Large intestine (tissue), 3 donors: ENCODE data around the gene PRKAG1. TPM values are rescaled to one million over a fixed set of nuclear protein-coding genes. Genes with fewer than 3 reads are reported as not detected.

Experiments
- DNase-seq, 2 donors: peaks; one replicate each; pipeline versions ENCODE4 v3.0.0 to v3.0.0-alpha.2; 2013
- H3K27ac ChIP-seq: one replicate; pipeline ENCODE4 v1.5.1; 2013; ENCODE audit warnings: low read length
- H3K27me3 ChIP-seq: 2 replicates; pipeline ENCODE4 v1.6.1; 2013; ENCODE audit warnings: low read length; ENCODE audit not compliant: control insufficient read depth, insufficient read depth
- H3K36me3 ChIP-seq: 2 replicates; pipeline ENCODE4 v1.6.1; 2013; ENCODE audit warnings: low read length; ENCODE audit not compliant: control insufficient read depth, insufficient read depth
- H3K4me1 ChIP-seq: one replicate; pipeline ENCODE4 v1.6.1; 2013; ENCODE audit warnings: low read length; ENCODE audit not compliant: control insufficient read depth, insufficient read depth
- H3K4me3 ChIP-seq: one replicate; pipeline ENCODE4 v1.5.1; 2013; ENCODE audit warnings: low read length
- H3K9me3 ChIP-seq: one replicate; pipeline ENCODE4 v1.6.1; 2013; ENCODE audit warnings: mild to moderate bottlenecking, low read depth, low read length, moderate library complexity; ENCODE audit not compliant: control insufficient read depth
- WGBS: methylation state at CpG from one replicate; pipeline ENCODE4 v1.1.5; 2013; ENCODE audit warnings: low lambda C conversion rate; ENCODE audit not compliant: insufficient coverage; 5-methylcytosine and 5-hydroxymethylcytosine counted together
- polyA plus RNA-seq: library from polyadenylated mRNA; unstranded; fragments of 120-200 nt; gene quantifications from one replicate; pipeline ENCODE4 v1.2.1, GENCODE V29; 2013

PRKAG1 gene
- polyA plus RNA-seq, 1 donor, result 66.8 TPM

- no CpG with 5 or more reads among the region's 3 CpGs for WGBS
- no peaks in the 10 kb centered on the region for H3K9me3 ChIP-seq
- peaks cover 6% of the 10 kb centered on the region for H3K4me1 ChIP-seq
- H3K27ac ChIP-seq, result no peak overlapping the region
- DNase-seq, result no peak
- H3K36me3 ChIP-seq, result peaks cover 21% of the 10 kb centered on the region
- no peaks in the 10 kb centered on the region for H3K27me3 ChIP-seq
- no peak overlapping the region for H3K4me3 ChIP-seq
Observed at GRCh38 chr12:48954061-48954460, 64.5 kb downstream of the PRKAG1 start.

- H3K27ac ChIP-seq, result no peak overlapping the region
- DNase-seq, result no peak
- H3K4me1 ChIP-seq, result peaks cover 6% of the 10 kb centered on the region
- no peaks in the 10 kb centered on the region for H3K27me3 ChIP-seq
- no peak overlapping the region for H3K4me3 ChIP-seq
- no peaks in the 10 kb centered on the region for H3K9me3 ChIP-seq
- no CpG with 5 or more reads among the region's 4 CpGs for WGBS
- H3K36me3 ChIP-seq, result peaks cover 21% of the 10 kb centered on the region
Observed at GRCh38 chr12:48952691-48953090, 65.9 kb downstream of the PRKAG1 start.

Other genes with a start within 250 kb of the PRKAG1 start
- gene ADCY6, start 229.7 kb downstream of the PRKAG1 start, polyA plus RNA-seq, result 54.2 TPM
- 20.6 TPM for gene CACNB3, start 200.3 kb downstream of the PRKAG1 start, polyA plus RNA-seq
- 90.9 TPM for gene DDX23, start 166.6 kb downstream of the PRKAG1 start, polyA plus RNA-seq
- gene RND1, start 152.9 kb downstream of the PRKAG1 start, polyA plus RNA-seq, result 1.3 TPM
- 55.3 TPM for gene FKBP11, start 93.3 kb downstream of the PRKAG1 start, polyA plus RNA-seq
- gene ARF3, start 61.3 kb downstream of the PRKAG1 start, polyA plus RNA-seq, result 92.4 TPM
- 0.33 TPM for gene WNT10B, start 47.0 kb downstream of the PRKAG1 start, polyA plus RNA-seq
- not detected for gene WNT1, start 40.5 kb downstream of the PRKAG1 start, polyA plus RNA-seq
- gene DDN, start 19.4 kb downstream of the PRKAG1 start, polyA plus RNA-seq, result 0.43 TPM
- gene KMT2D, start 42.0 kb upstream of the PRKAG1 start, polyA plus RNA-seq, result 46.1 TPM
- gene RHEBL1, start 51.2 kb upstream of the PRKAG1 start, polyA plus RNA-seq, result 0.79 TPM
- gene DHH, start 76.0 kb upstream of the PRKAG1 start, polyA plus RNA-seq, result 0.52 TPM
- gene LMBR1L, start 92.1 kb upstream of the PRKAG1 start, polyA plus RNA-seq, result 111 TPM
- 751 TPM for gene TUBA1B, start 112.6 kb upstream of the PRKAG1 start, polyA plus RNA-seq
- gene TUBA1A, start 170.3 kb upstream of the PRKAG1 start, polyA plus RNA-seq, result 547 TPM
- gene TUBA1C, start 246.3 kb upstream of the PRKAG1 start, polyA plus RNA-seq, result 237 TPM